Common myeloid progenitor, CD34-positive (primary cell): ENCODE measurements around the gene FBXO46.

Experiments
- CTCF ChIA-PET: fragments of 350-600 bp; sonication (Branson Sonifier 250); formaldehyde crosslinking; loops from one replicate; lab custom pipeline; 2021; ENCODE audit warnings: antibody characterized with exemption; lab: Charles Lee
- POLR2A ChIA-PET: fragments of 350-600 bp; sonication (Branson Sonifier 250); formaldehyde crosslinking; loops from one replicate; lab custom pipeline; 2021; ENCODE audit warnings: antibody characterized with exemption; lab: Charles Lee
- DNase-seq, 3 donors: peaks; one replicate each; pipeline versions ENCODE4 v3.0.0 to v3.0.0-alpha.2; 2013
- H3K27ac ChIP-seq, 2 experiments: 1 replicate in 1 of 2; 2 replicates in 1 of 2; pipeline ENCODE4 v1.7.0; 2013; ENCODE audit warnings: inconsistent platforms in 2 of 2, low read length in 2 of 2, mild to moderate bottlenecking in 2 of 2, low read depth in 1 of 2, moderate library complexity in 1 of 2; ENCODE audit not compliant: severe bottlenecking in 2 of 2, insufficient read depth in 1 of 2, poor library complexity in 1 of 2
- H3K27me3 ChIP-seq, 5 experiments: replicated peaks in 2 of 5; 1 replicate in 3 of 5; 2 replicates in 2 of 5; pipeline versions ENCODE4 v1.6.1 to v1.7.0; 2013; ENCODE audit warnings: low read length in 4 of 5, mild to moderate bottlenecking in 2 of 5, moderate library complexity in 2 of 5, inconsistent platforms in 1 of 5; ENCODE audit not compliant: insufficient read depth in 5 of 5, control insufficient read depth in 4 of 5
- H3K36me3 ChIP-seq, 4 experiments: 1 replicate in 2 of 4; 2 replicates in 2 of 4; pipeline versions ENCODE4 v1.6.1 to v1.7.0; 2013; ENCODE audit warnings: low read length in 3 of 4, control low read depth in 1 of 4, mild to moderate bottlenecking in 1 of 4; ENCODE audit not compliant: control insufficient read depth in 4 of 4, insufficient read depth in 4 of 4
- H3K4me1 ChIP-seq, 4 experiments: 1 replicate in 3 of 4; 2 replicates in 1 of 4; pipeline versions ENCODE4 v1.6.1 to v1.7.1; 2013; ENCODE audit warnings: low read length in 3 of 4, mild to moderate bottlenecking in 3 of 4, control low read depth in 1 of 4, inconsistent platforms in 1 of 4, moderate library complexity in 1 of 4; ENCODE audit not compliant: control insufficient read depth in 4 of 4, insufficient read depth in 4 of 4; ENCODE audit errors: control extremely low read depth in 1 of 4
- H3K4me3 ChIP-seq, 7 experiments: 1 replicate in 4 of 7; 2 replicates in 3 of 7; pipeline versions ENCODE4 v1.5.1 to v1.7.0; 2013; ENCODE audit warnings: mild to moderate bottlenecking in 7 of 7, low read length in 6 of 7, moderate library complexity in 6 of 7, inconsistent platforms in 2 of 7, low read depth in 2 of 7, control low read depth in 1 of 7; ENCODE audit not compliant: insufficient read depth in 4 of 7, control insufficient read depth in 1 of 7; ENCODE audit errors: extremely low read depth in 1 of 7
- H3K9me3 ChIP-seq, 5 experiments: 1 replicate in 4 of 5; 2 replicates in 1 of 5; pipeline versions ENCODE4 v1.6.1 to v1.7.1; 2013; ENCODE audit warnings: low read length in 4 of 5, mild to moderate bottlenecking in 2 of 5, inconsistent platforms in 1 of 5, low read depth in 1 of 5, moderate library complexity in 1 of 5; ENCODE audit not compliant: control insufficient read depth in 4 of 5, insufficient read depth in 2 of 5; ENCODE audit errors: control extremely low read depth in 1 of 5
- WGBS: methylation state at CpG from one replicate; pipeline ENCODE4 v1.1.5; 2013; ENCODE audit not compliant: insufficient coverage; 5-methylcytosine and 5-hydroxymethylcytosine counted together

The FBXO46 gene

GRCh38 chr19:45682908-45683307 is 47.8 kb downstream of the FBXO46 start:
- H3K36me3 ChIP-seq: peaks cover 4 to 39% (median 24%) of the 10 kb centered on the region in 4 experiments
- WGBS: 93% methylated on average over 5 of the region's 5 CpGs
- H3K27me3 ChIP-seq: peaks cover 0 to 16% (median 6%) of the 10 kb centered on the region in 5 experiments
- DNase-seq: no peak
- no peak overlapping the region for H3K27ac ChIP-seq
- ChIA-PET CTCF (interaction anchor here (0.6 to 4.1 kb wide), 3 partner anchors 9 to 124 kb away, joined by 3 to 46 read pairs (median 3); partner anchors contain the start of genes QPCTL and SNRPD2), POLR2A (no interaction called here)
- no peak overlapping the region for H3K4me3 ChIP-seq
- H3K9me3 ChIP-seq: no peaks in the 10 kb centered on the region
- peaks cover 0 to 13% (median 10%) of the 10 kb centered on the region in 4 experiments for H3K4me1 ChIP-seq

GRCh38 chr19:45682117-45682516 is 48.6 kb downstream of the FBXO46 start:
- Histone ChIP-seq H3K27me3 (peaks cover 0 to 24% (median 12%) of the 10 kb centered on the region in 5 experiments), H3K27ac (no peak overlapping the region), H3K9me3 (no peaks in the 10 kb centered on the region), H3K4me3 (peak overlapping the region in 3 of 7 experiments; percentile 58 to 76 (median 67)), H3K4me1 (peaks cover 0 to 18% (median 16%) of the 10 kb centered on the region in 4 experiments), H3K36me3 (peaks cover under 1 to 31% (median 20%) of the 10 kb centered on the region in 4 experiments)
- ChIA-PET POLR2A (interaction anchor here (1.0 kb wide), 1 partner anchor 13 kb away, joined by 3 read pairs; no protein-coding TSS in a partner anchor), CTCF (interaction anchor here (0.6 to 4.1 kb wide), 6 partner anchors 9 to 146 kb away, joined by 3 to 46 read pairs (median 3); partner anchors contain the start of genes QPCTL and SNRPD2)
- WGBS: 93% methylated on average over 7 of the region's 8 CpGs
- DNase-seq: no peak

- H3K36me3 ChIP-seq: peaks cover 0 to 27% (median 18%) of the 10 kb centered on the region in 4 experiments
- peak; percentile 79 to 86 (median 84) for DNase-seq
- peaks cover 0 to 29% (median 16%) of the 10 kb centered on the region in 5 experiments for H3K27me3 ChIP-seq
- H3K9me3 ChIP-seq: no peaks in the 10 kb centered on the region
- POLR2A ChIA-PET: interaction anchor here (0.6 to 1.1 kb wide), 3 partner anchors 11 to 1054 kb away, joined by 3 to 4 read pairs (median 3); partner anchors contain the start of genes QPCTL and SNRPD2
- peak overlapping the region in 6 of 7 experiments; percentile 35 to 76 (median 53) for H3K4me3 ChIP-seq
- WGBS: 3% methylated on average over 39 of the region's 51 CpGs
- H3K4me1 ChIP-seq: peaks cover 0 to 23% (median 21%) of the 10 kb centered on the region in 4 experiments
- CTCF ChIA-PET: interaction anchor here (0.6 to 4.1 kb wide), 7 partner anchors 10 to 146 kb away, joined by 3 to 46 read pairs (median 4); partner anchors contain the start of genes QPCTL and SNRPD2
- H3K27ac ChIP-seq: no peak overlapping the region
These were observed 49.2 kb downstream of the FBXO46 start for GRCh38 chr19:45681391-45682015.

GRCh38 chr19:45677351-45678230 is 53.1 kb downstream of the FBXO46 start:
- CTCF ChIA-PET: interaction anchor here (0.9 to 2.9 kb wide), 5 partner anchors 9 to 153 kb away, joined by 4 to 15 read pairs (median 6); partner anchors contain the start of genes QPCTL and SNRPD2
- POLR2A ChIA-PET: interaction anchor here (0.5 to 1.2 kb wide), 3 partner anchors 15 to 210 kb away, joined by 3 to 7 read pairs (median 5); partner anchors contain the start of genes FOSB, QPCTL and SNRPD2
- H3K9me3 ChIP-seq: no peaks in the 10 kb centered on the region
- peak; percentile 89 to 95 (median 94) for DNase-seq
- WGBS: 1% methylated on average over 42 of the region's 49 CpGs
- peak overlapping the region in 5 of 7 experiments; percentile 5 to 63 (median 40) for H3K4me3 ChIP-seq
- H3K27ac ChIP-seq: no peak overlapping the region
- H3K4me1 ChIP-seq: peaks cover 0 to 26% (median 23%) of the 10 kb centered on the region in 4 experiments
- H3K36me3 ChIP-seq: no peaks in the 10 kb centered on the region
- H3K27me3 ChIP-seq: peaks cover 0 to 41% (median 20%) of the 10 kb centered on the region in 5 experiments

- peaks cover 0 to 47% (median 20%) of the 10 kb centered on the region in 5 experiments for H3K27me3 ChIP-seq
- WGBS: 4% methylated on average over 17 of the region's 28 CpGs
- DNase-seq: no peak
- H3K9me3 ChIP-seq: no peaks in the 10 kb centered on the region
- POLR2A ChIA-PET: interaction anchor here (1.0 to 1.2 kb wide), 2 partner anchors 16 to 209 kb away, joined by 5 to 7 read pairs; partner anchors contain the start of genes FOSB, QPCTL and SNRPD2
- H3K36me3 ChIP-seq: no peaks in the 10 kb centered on the region
- H3K4me3 ChIP-seq: peak overlapping the region in 4 of 7 experiments; percentile 40 to 57 (median 46)
- H3K27ac ChIP-seq: no peak overlapping the region
- H3K4me1 ChIP-seq: peaks cover 0 to 23% (median 22%) of the 10 kb centered on the region in 4 experiments
- CTCF ChIA-PET: interaction anchor here (2.9 kb wide), 1 partner anchor 14 kb away, joined by 15 read pairs; the partner anchor contains the start of genes QPCTL and SNRPD2
These were observed 53.8 kb downstream of the FBXO46 start for GRCh38 chr19:45676851-45677263.

- Histone ChIP-seq H3K27ac (no peak overlapping the region), H3K27me3 (peaks cover 0 to 62% (median 28%) of the 10 kb centered on the region in 5 experiments), H3K36me3 (no peaks in the 10 kb centered on the region), H3K9me3 (no peaks in the 10 kb centered on the region), H3K4me3 (no peak overlapping the region), H3K4me1 (peaks cover 0 to 28% (median 18%) of the 10 kb centered on the region in 4 experiments)
- WGBS: 86% methylated on average over 5 of the region's 7 CpGs
- ChIA-PET CTCF (interaction anchor here (0.7 kb wide), 1 partner anchor 215 kb away, joined by 3 read pairs; no protein-coding TSS in a partner anchor), POLR2A (no interaction called here)
- no peak for DNase-seq
These were observed 55.8 kb downstream of the FBXO46 start for GRCh38 chr19:45674946-45675345.
